Aorta (tissue), 5 donors: ENCODE measurements around the gene CD200R1L. TPM values are rescaled to one million over a fixed set of nuclear protein-coding genes. Genes with fewer than 3 reads are reported as not detected.

ENCODE experiments used
- ATAC-seq: fragments of 200-7000 bp; cut with Tn5 transposase; one replicate; pipeline ENCODE4 v1.9.1; 2022; ENCODE audit warnings: moderate library complexity; ENCODE audit not compliant: low FRiP score
- DNase-seq, 2 donors: peaks; one replicate each; pipeline ENCODE4 v3.0.0-alpha.2; 2020
- H3K27ac ChIP-seq, 2 donors: one replicate each; pipeline ENCODE4 v1.5.1; 2013; ENCODE audit warnings: low read length in 2 of 2, mild to moderate bottlenecking in 2 of 2, moderate library complexity in 2 of 2, control low read depth in 1 of 2, inconsistent platforms in 1 of 2, low read depth in 1 of 2
- H3K27me3 ChIP-seq, 2 donors: one replicate each; pipeline ENCODE4 v1.6.1; 2013; ENCODE audit warnings: control low read depth in 1 of 2, low read length in 1 of 2, mild to moderate bottlenecking in 1 of 2, moderate library complexity in 1 of 2; ENCODE audit not compliant: insufficient read depth in 2 of 2, control insufficient read depth in 1 of 2
- H3K36me3 ChIP-seq, 2 donors: one replicate each; pipeline ENCODE4 v1.6.1; 2013; ENCODE audit warnings: control low read depth in 1 of 2, low read length in 1 of 2, mild to moderate bottlenecking in 1 of 2; ENCODE audit not compliant: insufficient read depth in 2 of 2, control insufficient read depth in 1 of 2
- H3K4me1 ChIP-seq, 2 donors: one replicate each; pipeline ENCODE4 v1.6.1; 2013; ENCODE audit warnings: low read length in 2 of 2, control low read depth in 1 of 2, mild to moderate bottlenecking in 1 of 2, moderate library complexity in 1 of 2; ENCODE audit not compliant: insufficient read depth in 2 of 2, control insufficient read depth in 1 of 2
- H3K4me3 ChIP-seq, 2 donors: one replicate each; pipeline ENCODE4 v1.5.1; 2013; ENCODE audit warnings: low read length in 2 of 2, control low read depth in 1 of 2, mild to moderate bottlenecking in 1 of 2
- H3K9me3 ChIP-seq: one replicate; pipeline ENCODE4 v1.6.1; 2013; ENCODE audit warnings: mild to moderate bottlenecking, low read length; ENCODE audit not compliant: control insufficient read depth
- whole genome bisulfite sequencing, 2 donors: extraction: QIAGEN DNeasy Blood & Tissue Kit; methylation state at CpG; one replicate each; pipeline ENCODE4 v1.1.7; 2013; 5-methylcytosine and 5-hydroxymethylcytosine counted together
- intact Hi-C, 2 donors: fragments of 100-400 bp; cut with DNase I; formaldehyde crosslinking; loops; one replicate each; pipeline versions ENCODE4 v1.14.2 to v1.15.0; 2022
- long read RNA-seq, 2 donors: library from polyadenylated mRNA; unstranded; transcript quantifications; one replicate each; pipeline ENCODE4 v2.0.0, GENCODE V29; 2020 to 2021
- polyA plus RNA-seq, 2 donors: library from polyadenylated mRNA; stranded (reverse); fragments of 200-250 nt; gene quantifications; one replicate each; pipeline ENCODE4 v1.2.3, GENCODE V29; 2013
- total RNA-seq, 2 donors: library from RNA; stranded (reverse); fragmentation: NEBNext Ultra II Directional; extraction: Animal tissue kit (Norgen Biotek cat#: 25700); gene quantifications; one replicate each; pipeline ENCODE4 v1.2.1, GENCODE V29; 2021
- donor health status: healthy with polysubstance abuse.
- donor health status: Bipolar disorder and iron deficiency.
- donor health status: DM: no; HTN: no; CAD: no.
- donor health status: DM: no; HTN: no; CAD: no.
- donor health status: DM: yes; HTN: yes; CAD: no.

The CD200R1L gene
- total RNA-seq = not detected
- polyA plus RNA-seq = not detected
- long read RNA-seq, donor 1 = 0 reads
- long read RNA-seq, donor 2 = 0 reads

GRCh38 chr3:112846764-112847163, at the start of gene CD200R1L:
CD200R1L (minus strand) TSS chr3:112846864; CDS start chr3:112829367, 17,497 bp downstream.
- DNase-seq (no peak), ATAC-seq (no peak)
- H3K9me3 ChIP-seq = peaks cover 2% of the 10 kb centered on the region
- no peaks in the 10 kb centered on the region for H3K36me3 ChIP-seq
- WGBS, 2 donors = 72 to 77% methylated on average over 2 of the region's 2 CpGs
- H3K27me3 ChIP-seq = no peaks in the 10 kb centered on the region
- no peak within 1 kb of the TSS for H3K4me3 ChIP-seq
- no peak within 1 kb of the TSS for H3K27ac ChIP-seq
- H3K4me1 ChIP-seq = no peaks in the 10 kb centered on the region
- intact Hi-C loops = no loop called here

- H3K27ac ChIP-seq = no peak overlapping the region
- ATAC-seq (no peak), DNase-seq (no peak)
- no peaks in the 10 kb centered on the region for H3K4me1 ChIP-seq
- no peaks in the 10 kb centered on the region for H3K27me3 ChIP-seq
- H3K4me3 ChIP-seq = no peak overlapping the region
- H3K36me3 ChIP-seq = no peaks in the 10 kb centered on the region
- no peaks in the 10 kb centered on the region for H3K9me3 ChIP-seq
- intact Hi-C loops = no loop called here
- WGBS, 2 donors = 70 to 76% methylated on average over 5 of the region's 5 CpGs
Measured at GRCh38 chr3:112894258-112894657, 47.6 kb upstream of the CD200R1L start.

DNA sequence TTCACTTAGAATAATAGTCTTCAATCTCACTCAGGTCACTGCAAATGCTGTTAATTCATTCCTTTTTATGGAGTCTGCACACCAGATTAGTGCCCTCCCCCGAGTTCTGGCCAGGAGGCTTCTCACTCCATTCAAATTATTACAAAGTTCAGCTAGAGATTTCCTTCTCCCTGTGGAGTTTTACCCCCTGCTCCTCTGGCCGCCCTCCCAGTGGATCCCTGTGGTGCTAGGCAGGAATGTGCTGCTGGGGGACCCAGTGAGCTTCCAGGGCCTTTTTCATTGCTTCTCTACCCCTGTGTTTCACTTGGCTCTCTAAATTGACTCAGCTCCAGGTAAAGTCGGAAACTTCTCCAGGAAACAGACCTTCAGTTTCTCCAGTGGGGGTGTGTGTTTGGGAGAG, 42.7 kb upstream of the CD200R1L start:
- H3K4me3 ChIP-seq = no peak overlapping the region
- H3K9me3 ChIP-seq = no peaks in the 10 kb centered on the region
- WGBS, 2 donors = 23 to 31% methylated on average over 3 of the region's 3 CpGs
- H3K4me1 ChIP-seq = no peaks in the 10 kb centered on the region
- no peak for DNase-seq
- intact Hi-C loops = no loop called here
- ATAC-seq = no peak
- H3K36me3 ChIP-seq = no peaks in the 10 kb centered on the region
- no peak overlapping the region for H3K27ac ChIP-seq
- no peaks in the 10 kb centered on the region for H3K27me3 ChIP-seq

- Histone ChIP-seq H3K27ac (no peak overlapping the region), H3K4me3 (no peak overlapping the region), H3K4me1 (no peaks in the 10 kb centered on the region), H3K36me3 (no peaks in the 10 kb centered on the region), H3K9me3 (no peaks in the 10 kb centered on the region), H3K27me3 (no peaks in the 10 kb centered on the region)
- WGBS, 2 donors = 45 to 50% methylated on average over 2 of the region's 2 CpGs
- no peak for ATAC-seq
- intact Hi-C loops = no loop called here
- DNase-seq = no peak
Measured at GRCh38 chr3:112888381-112889085, 41.9 kb upstream of the CD200R1L start.

GRCh38 chr3:112884678-112885290, 38.1 kb upstream of the CD200R1L start:
- Histone ChIP-seq H3K36me3 (no peaks in the 10 kb centered on the region), H3K4me3 (no peak overlapping the region), H3K27me3 (no peaks in the 10 kb centered on the region), H3K9me3 (no peaks in the 10 kb centered on the region), H3K4me1 (no peaks in the 10 kb centered on the region), H3K27ac (no peak overlapping the region)
- intact Hi-C loops = no loop called here
- WGBS, 2 donors = 80 to 81% methylated on average over 4 of the region's 4 CpGs
- no peak for DNase-seq
- no peak for ATAC-seq

GRCh38 chr3:112881891-112882290, 35.2 kb upstream of the CD200R1L start:
- ATAC-seq (no peak), DNase-seq (no peak)
- no peak overlapping the region for H3K27ac ChIP-seq
- intact Hi-C loops = no loop called here
- no peak overlapping the region for H3K4me3 ChIP-seq
- no peaks in the 10 kb centered on the region for H3K27me3 ChIP-seq
- H3K9me3 ChIP-seq = no peaks in the 10 kb centered on the region
- H3K4me1 ChIP-seq = no peaks in the 10 kb centered on the region
- no peaks in the 10 kb centered on the region for H3K36me3 ChIP-seq
- 70 to 79% methylated on average over 4 of the region's 4 CpGs for WGBS, 2 donors

DNA sequence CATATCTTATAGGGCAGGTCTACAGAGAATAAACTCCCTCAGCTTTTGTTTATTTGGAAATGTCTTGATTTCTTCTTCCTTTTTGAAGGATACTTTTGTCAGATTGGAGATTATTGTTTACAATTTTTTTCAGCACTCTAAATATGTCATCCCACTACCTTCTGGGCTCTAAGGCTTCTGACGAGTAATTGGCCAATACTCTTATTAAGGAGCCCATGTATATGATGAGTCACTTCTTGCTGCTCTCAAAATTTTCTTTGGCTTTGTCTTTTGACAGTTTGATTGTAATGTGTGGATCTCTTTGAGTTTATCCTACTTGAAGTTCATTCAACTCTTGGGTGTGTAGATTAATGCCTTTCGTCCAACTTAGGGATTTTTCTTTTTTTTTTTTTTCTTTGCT, 28.9 kb upstream of the CD200R1L start:
- H3K27me3 ChIP-seq = no peaks in the 10 kb centered on the region
- WGBS, 2 donors = 77 to 79% methylated on average over 2 of the region's 2 CpGs
- no peaks in the 10 kb centered on the region for H3K36me3 ChIP-seq
- H3K4me1 ChIP-seq = no peaks in the 10 kb centered on the region
- H3K9me3 ChIP-seq = peaks cover 5% of the 10 kb centered on the region
- H3K4me3 ChIP-seq = no peak overlapping the region
- H3K27ac ChIP-seq = no peak overlapping the region
- ATAC-seq (no peak), DNase-seq (no peak)
- intact Hi-C loops = no loop called here

GRCh38 chr3:112874725-112875124, 28.1 kb upstream of the CD200R1L start:
- no peak for DNase-seq
- Histone ChIP-seq H3K27me3 (no peaks in the 10 kb centered on the region), H3K36me3 (no peaks in the 10 kb centered on the region), H3K4me1 (no peaks in the 10 kb centered on the region), H3K27ac (no peak overlapping the region), H3K9me3 (peaks cover 6% of the 10 kb centered on the region), H3K4me3 (no peak overlapping the region)
- ATAC-seq = no peak
- intact Hi-C loops = no loop called here

DNA sequence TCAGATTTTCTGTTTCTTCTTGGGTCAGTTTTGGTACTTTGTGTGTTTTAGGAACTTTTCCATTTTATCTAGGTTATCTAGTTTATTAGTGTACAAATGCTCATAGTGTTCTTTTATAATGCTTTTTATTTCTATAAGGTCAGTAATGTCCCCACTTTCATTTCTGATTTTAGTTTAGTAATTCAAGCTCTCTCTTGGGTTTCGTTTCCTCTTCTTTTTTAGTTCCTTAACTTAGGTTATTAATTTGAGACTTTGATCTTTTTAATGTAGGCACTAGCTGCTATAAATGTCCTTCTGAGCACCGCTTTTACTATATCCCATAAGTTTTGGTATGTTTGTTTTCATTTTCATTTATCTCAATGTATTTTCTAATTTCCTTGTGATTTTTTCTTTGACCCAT, 27.0 kb upstream of the CD200R1L start:
- Histone ChIP-seq H3K27ac (no peak overlapping the region), H3K27me3 (no peaks in the 10 kb centered on the region), H3K36me3 (no peaks in the 10 kb centered on the region), H3K4me1 (no peaks in the 10 kb centered on the region), H3K4me3 (no peak overlapping the region), H3K9me3 (peaks cover 6% of the 10 kb centered on the region)
- intact Hi-C loops = no loop called here
- DNase-seq (no peak), ATAC-seq (no peak)
- WGBS, 2 donors = 73 to 76% methylated on average over 2 of the region's 2 CpGs
